SIG-M5 treated with dmso at 0.1 percent for 504 hours (cell line): ENCODE results near the gene PRKCZ.
A peak's percentile ranks its signal among the peaks of the same experiment; 100 is the strongest.

ENCODE experiments used
- DNase-seq: peaks from one replicate; lab custom pipeline; 2025; ENCODE audit not compliant: unreplicated experiment; lab: John Stamatoyannopoulos, UW

Gene PRKCZ

GRCh38 chr1:2151252-2151651 is 101.0 kb downstream of the PRKCZ start:
- peak; percentile 91 for DNase-seq

GRCh38 chr1:2151911-2152310 is 101.7 kb downstream of the PRKCZ start:
- no peak for DNase-seq

GRCh38 chr1:2152954-2153353 is 102.7 kb downstream of the PRKCZ start:
- DNase-seq: no peak

GRCh38 chr1:2154022-2154421 is 103.8 kb downstream of the PRKCZ start:
- DNase-seq: no peak

GRCh38 chr1:2155147-2155598 is 105.0 kb downstream of the PRKCZ start:
- DNase-seq: no peak

GRCh38 chr1:2155788-2156187 is 105.6 kb downstream of the PRKCZ start:
- DNase-seq: no peak

GRCh38 chr1:2156866-2157265 is 106.7 kb downstream of the PRKCZ start:
- DNase-seq: no peak

GRCh38 chr1:2157856-2158255 is 107.6 kb downstream of the PRKCZ start:
- no peak for DNase-seq

GRCh38 chr1:2158272-2158671 is 108.1 kb downstream of the PRKCZ start:
- DNase-seq: no peak

- DNase-seq: no peak
Observed at GRCh38 chr1:2159124-2159523, 108.9 kb downstream of the PRKCZ start.

GRCh38 chr1:2160451-2161300 is 110.5 kb downstream of the PRKCZ start:
- DNase-seq: no peak

- no peak for DNase-seq
Observed at GRCh38 chr1:2163205-2163604, 113.0 kb downstream of the PRKCZ start.

- DNase-seq: no peak
Observed at GRCh38 chr1:2165646-2166045, 115.4 kb downstream of the PRKCZ start.

GRCh38 chr1:2166254-2166653 is 116.0 kb downstream of the PRKCZ start:
- no peak for DNase-seq

- no peak for DNase-seq
Observed at GRCh38 chr1:2166695-2167094, 116.5 kb downstream of the PRKCZ start.

GRCh38 chr1:2168090-2168489 is 117.9 kb downstream of the PRKCZ start:
- DNase-seq: no peak

- no peak for DNase-seq
Observed at GRCh38 chr1:2168535-2168934, 118.3 kb downstream of the PRKCZ start.

- no peak for DNase-seq
Observed at GRCh38 chr1:2169200-2169836, 119.1 kb downstream of the PRKCZ start.

- no peak for DNase-seq
Observed at GRCh38 chr1:2170211-2170610, 120.0 kb downstream of the PRKCZ start.

GRCh38 chr1:2172012-2172411 is 121.8 kb downstream of the PRKCZ start:
- DNase-seq: no peak

- DNase-seq: no peak
Observed at GRCh38 chr1:2172551-2173146, 122.4 kb downstream of the PRKCZ start.
